Nephron (organoid): ENCODE results near the gene ARFRP1.

Experiments used
- H3K27ac Mint-ChIP-seq, 3 experiments: 2 replicates each; pipeline ENCODE4 v1.8.0; 2020; ENCODE audit warnings: mixed read lengths in 3 of 3, mild to moderate bottlenecking in 2 of 3, moderate library complexity in 1 of 3
- H3K27me3 Mint-ChIP-seq: 2 replicates; pipeline ENCODE4 v1.8.0; 2021; ENCODE audit warnings: low read depth, mild to moderate bottlenecking, moderate library complexity, mixed read lengths
- H3K36me3 Mint-ChIP-seq: 2 replicates; pipeline ENCODE4 v1.8.0; 2020; ENCODE audit warnings: low read depth, mixed read lengths
- H3K4me1 Mint-ChIP-seq: 2 replicates; pipeline ENCODE4 v1.8.0; 2020; ENCODE audit warnings: mixed read lengths
- H3K4me3 Mint-ChIP-seq, 3 experiments: 2 replicates each; pipeline ENCODE4 v1.8.0; 2020; ENCODE audit warnings: mild to moderate bottlenecking in 3 of 3, mixed read lengths in 3 of 3, moderate library complexity in 2 of 3
- H3K9me3 Mint-ChIP-seq: 2 replicates; pipeline ENCODE4 v1.8.0; 2020; ENCODE audit warnings: mixed read lengths
- CTCF ChIP-seq, 3 experiments: fragments of 200-600 bp; sonication (generic); IDR thresholded peaks; one replicate each; pipeline ENCODE4 v1.5.0; 2021; ENCODE audit warnings: antibody characterized with exemption in 3 of 3; ENCODE audit not compliant: unreplicated experiment in 3 of 3

Gene ARFRP1

GRCh38 chr20:63708301-63709148, 749 bp upstream of the ARFRP1 start:
- Mint-ChIP-seq H3K27ac (no peak overlapping the region), H3K4me1 (peaks cover 15% of the 10 kb centered on the region), H3K4me3 (peak overlapping the region; percentile 78 to 85 (median 79)), H3K36me3 (peaks cover 54% of the 10 kb centered on the region), H3K27me3 (no peaks in the 10 kb centered on the region), H3K9me3 (peaks cover 7% of the 10 kb centered on the region)
- TF ChIP-seq CTCF (IDR thresholded peaks at IDR 0.05; ENCODE audit: unreplicated experiment in 3 of 3), result no peak

GRCh38 chr20:63706852-63707557, 771 bp downstream of the ARFRP1 start:
- Mint-ChIP-seq H3K4me3 (peak overlapping the region; percentile 84 to 90 (median 89)), H3K36me3 (peaks cover 39% of the 10 kb centered on the region), H3K27me3 (no peaks in the 10 kb centered on the region), H3K4me1 (peaks cover 15% of the 10 kb centered on the region), H3K9me3 (no peaks in the 10 kb centered on the region), H3K27ac (peak overlapping the region; percentile 70 to 77 (median 75))
- TF ChIP-seq CTCF (IDR thresholded peaks at IDR 0.05; ENCODE audit: unreplicated experiment in 3 of 3), result peak in 2 of 3 experiments; percentile 21 to 32

GRCh38 chr20:63706027-63706695, 1.6 kb downstream of the ARFRP1 start:
- H3K4me1 Mint-ChIP-seq, result peaks cover 15% of the 10 kb centered on the region
- peaks cover 31% of the 10 kb centered on the region for H3K36me3 Mint-ChIP-seq
- no peaks in the 10 kb centered on the region for H3K27me3 Mint-ChIP-seq
- H3K4me3 Mint-ChIP-seq, result peak overlapping the region; percentile 84 to 90 (median 89)
- H3K27ac Mint-ChIP-seq, result peak overlapping the region; percentile 70 to 77 (median 75)
- H3K9me3 Mint-ChIP-seq, result no peaks in the 10 kb centered on the region
- no peak for TF ChIP-seq CTCF (IDR thresholded peaks at IDR 0.05; ENCODE audit: unreplicated experiment in 3 of 3)

GRCh38 chr20:63705232-63706026, 2.3 kb downstream of the ARFRP1 start:
- H3K27me3 Mint-ChIP-seq, result no peaks in the 10 kb centered on the region
- no peaks in the 10 kb centered on the region for H3K9me3 Mint-ChIP-seq
- peak overlapping the region; percentile 67 to 90 (median 84) for H3K4me3 Mint-ChIP-seq
- H3K36me3 Mint-ChIP-seq, result peaks cover 24% of the 10 kb centered on the region
- TF ChIP-seq CTCF (IDR thresholded peaks at IDR 0.05; ENCODE audit: unreplicated experiment in 3 of 3), result no peak
- peaks cover 12% of the 10 kb centered on the region for H3K4me1 Mint-ChIP-seq
- H3K27ac Mint-ChIP-seq, result no peak overlapping the region

GRCh38 chr20:63704749-63705117, 3.0 kb downstream of the ARFRP1 start:
- Mint-ChIP-seq H3K27ac (no peak overlapping the region), H3K4me1 (peaks cover 10% of the 10 kb centered on the region), H3K27me3 (no peaks in the 10 kb centered on the region), H3K4me3 (peak overlapping the region; percentile 67 to 90 (median 84)), H3K36me3 (peaks cover 20% of the 10 kb centered on the region), H3K9me3 (no peaks in the 10 kb centered on the region)
- TF ChIP-seq CTCF (IDR thresholded peaks at IDR 0.05; ENCODE audit: unreplicated experiment in 3 of 3), result no peak
